Mammary epithelial cell (primary cell): ENCODE results near the gene SLC24A3.

ENCODE experiments used
- EZH2 ChIP-seq: IDR thresholded peaks from 2 replicates; pipeline ENCODE4 v1.6.1; 2012; ENCODE audit warnings: low read length, inconsistent platforms, borderline replicate concordance
- TF ChIP-seq, protein P1 (sequence below), 2 donors: IDR thresholded peaks in 1 of 2; conservative IDR thresholded peaks in 1 of 2; 2 replicates each; pipeline ENCODE4 v1.5.1; 2011 to 2012; ENCODE audit warnings: inconsistent platforms in 2 of 2, low read length in 2 of 2, mild to moderate bottlenecking in 2 of 2, control low read depth in 1 of 2, low read depth in 1 of 2; ENCODE audit not compliant: insufficient read depth in 1 of 2; ENCODE audit errors: extremely low read depth in 1 of 2

DNA sequence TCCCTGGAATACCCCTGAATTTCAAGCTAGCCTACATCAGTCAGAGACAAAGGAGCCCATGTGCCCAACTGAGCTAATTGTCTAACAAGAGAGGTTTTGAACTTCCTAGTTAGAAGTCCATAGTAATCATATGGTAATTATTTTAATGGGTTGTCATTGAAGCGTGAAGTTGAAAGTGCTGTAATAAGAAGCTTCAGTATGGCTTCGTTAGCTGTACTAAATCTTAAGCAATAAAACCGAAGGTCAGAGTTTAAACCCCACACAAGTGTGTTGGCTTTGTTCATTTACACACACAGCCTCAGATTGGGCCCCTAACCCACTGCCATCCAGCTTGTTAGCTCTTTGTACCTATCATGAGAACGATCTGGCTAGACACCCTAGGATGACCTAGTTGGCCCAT is 350.0 kb downstream of the SLC24A3 start:
- TF ChIP-seq EZH2 = no peak
- TF ChIP-seq, protein P1, sequence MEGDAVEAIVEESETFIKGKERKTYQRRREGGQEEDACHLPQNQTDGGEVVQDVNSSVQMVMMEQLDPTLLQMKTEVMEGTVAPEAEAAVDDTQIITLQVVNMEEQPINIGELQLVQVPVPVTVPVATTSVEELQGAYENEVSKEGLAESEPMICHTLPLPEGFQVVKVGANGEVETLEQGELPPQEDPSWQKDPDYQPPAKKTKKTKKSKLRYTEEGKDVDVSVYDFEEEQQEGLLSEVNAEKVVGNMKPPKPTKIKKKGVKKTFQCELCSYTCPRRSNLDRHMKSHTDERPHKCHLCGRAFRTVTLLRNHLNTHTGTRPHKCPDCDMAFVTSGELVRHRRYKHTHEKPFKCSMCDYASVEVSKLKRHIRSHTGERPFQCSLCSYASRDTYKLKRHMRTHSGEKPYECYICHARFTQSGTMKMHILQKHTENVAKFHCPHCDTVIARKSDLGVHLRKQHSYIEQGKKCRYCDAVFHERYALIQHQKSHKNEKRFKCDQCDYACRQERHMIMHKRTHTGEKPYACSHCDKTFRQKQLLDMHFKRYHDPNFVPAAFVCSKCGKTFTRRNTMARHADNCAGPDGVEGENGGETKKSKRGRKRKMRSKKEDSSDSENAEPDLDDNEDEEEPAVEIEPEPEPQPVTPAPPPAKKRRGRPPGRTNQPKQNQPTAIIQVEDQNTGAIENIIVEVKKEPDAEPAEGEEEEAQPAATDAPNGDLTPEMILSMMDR (conservative IDR thresholded peaks at IDR 0.05 in 1 of 2, IDR thresholded peaks at IDR 0.05 in 1 of 2; ENCODE audit: extremely low read depth in 1 of 2, insufficient read depth in 1 of 2, low read depth in 1 of 2, low read length in 2 of 2) = no peak
